NOMO-1 treated with dmso at 0.1 percent for 144 hours (cell line): ENCODE data around the gene OR1L8.

Source experiments
- DNase-seq: peaks from one replicate; lab custom pipeline; 2025; ENCODE audit not compliant: unreplicated experiment; lab: John Stamatoyannopoulos, UW

Gene OR1L8

DNA sequence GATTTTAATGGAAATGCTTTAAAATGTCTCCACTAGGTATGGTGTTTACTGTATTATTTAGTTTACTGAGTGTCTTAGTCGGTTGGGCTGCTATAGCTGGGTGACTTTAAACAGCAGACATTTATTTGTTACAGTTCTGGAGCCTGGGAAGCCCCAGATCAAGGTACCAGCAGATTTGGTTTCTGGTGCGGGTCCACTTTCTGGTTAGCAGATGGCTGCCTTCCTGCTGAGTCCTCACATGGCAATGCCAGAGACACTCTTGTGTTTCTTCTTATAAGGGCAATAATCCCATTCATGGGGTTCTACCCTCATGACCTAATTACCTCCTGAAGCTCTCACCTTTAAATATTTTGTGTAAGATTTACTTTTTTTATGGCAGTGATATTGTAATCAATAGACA is 65.0 kb downstream of the OR1L8 start:
- DNase-seq = no peak
